Measurements from ENCODE around the gene FNBP1.

FNBP1 gene

GRCh38 chr9:129933185-129934040 is 109.6 kb downstream of the FNBP1 start:
- no peaks in the 10 kb centered on the region for H3K4me1 ChIP-seq (ENCODE audit: low read length)

GRCh38 chr9:129932303-129933151 is 110.5 kb downstream of the FNBP1 start:
- Histone ChIP-seq H4K20me1 (ENCODE audit: insufficient read depth, low read length) (no peaks in the 10 kb centered on the region), H3K4me3 (ENCODE audit: low read length) (no peak overlapping the region), H3K27ac (ENCODE audit: low read length) (no peak overlapping the region), H3K9ac (ENCODE audit: low read length) (no peak overlapping the region), H3F3A (ENCODE audit: insufficient read depth, low read length) (no peaks in the 10 kb centered on the region), H3K79me2 (ENCODE audit: low read length) (no peaks in the 10 kb centered on the region), H3K9me3 (replicated peaks; ENCODE audit: insufficient read depth, low read length) (no peaks in the 10 kb centered on the region), H3K4me2 (ENCODE audit: low read depth, low read length) (no peak overlapping the region), H3K4me1 (ENCODE audit: low read length) (no peaks in the 10 kb centered on the region), H3K27me3 (replicated peaks; ENCODE audit: insufficient read depth, low read length) (no peaks in the 10 kb centered on the region), H2AFZ (ENCODE audit: low read length) (no peak overlapping the region), H3K36me3 (replicated peaks; ENCODE audit: insufficient read depth, low read length) (no peaks in the 10 kb centered on the region), H3K9me2 (replicated peaks; ENCODE audit: insufficient read depth, low read length) (no peaks in the 10 kb centered on the region)
- TF ChIP-seq EZH2 (optimal IDR thresholded peaks at IDR 0.05; ENCODE audit: low read depth, low read length) (no peak), CTCF (IDR thresholded peaks at IDR 0.05; ENCODE audit: low read length) (no peak), EZH2phosphoT487 (IDR thresholded peaks at IDR 0.05; ENCODE audit: low read length) (no peak)
- no peak for DNase-seq

More at GRCh38 chr9:129933185-129934040, 109.6 kb downstream of the FNBP1 start:
- H3K27ac ChIP-seq (ENCODE audit: low read length): no peak overlapping the region
- H4K20me1 ChIP-seq (ENCODE audit: insufficient read depth, low read length): no peaks in the 10 kb centered on the region
- no peaks in the 10 kb centered on the region for H3K9me3 ChIP-seq (replicated peaks; ENCODE audit: insufficient read depth, low read length)
- no peak for DNase-seq
- H3K4me2 ChIP-seq (ENCODE audit: low read depth, low read length): no peak overlapping the region
- TF ChIP-seq EZH2 (optimal IDR thresholded peaks at IDR 0.05; ENCODE audit: low read depth, low read length): no peak
- TF ChIP-seq CTCF (IDR thresholded peaks at IDR 0.05; ENCODE audit: low read length): no peak
- TF ChIP-seq EZH2phosphoT487 (IDR thresholded peaks at IDR 0.05; ENCODE audit: low read length): no peak
- H3K27me3 ChIP-seq (replicated peaks; ENCODE audit: insufficient read depth, low read length): no peaks in the 10 kb centered on the region
- no peaks in the 10 kb centered on the region for H3F3A ChIP-seq (ENCODE audit: insufficient read depth, low read length)
- no peak overlapping the region for H2AFZ ChIP-seq (ENCODE audit: low read length)
- no peaks in the 10 kb centered on the region for H3K79me2 ChIP-seq (ENCODE audit: low read length)
- no peak overlapping the region for H3K4me3 ChIP-seq (ENCODE audit: low read length)
- H3K9ac ChIP-seq (ENCODE audit: low read length): no peak overlapping the region
- H3K36me3 ChIP-seq (replicated peaks; ENCODE audit: insufficient read depth, low read length): no peaks in the 10 kb centered on the region
- no peaks in the 10 kb centered on the region for H3K9me2 ChIP-seq (replicated peaks; ENCODE audit: insufficient read depth, low read length)

- no peaks in the 10 kb centered on the region for H3F3A ChIP-seq (ENCODE audit: insufficient read depth, low read length)
- H3K27me3 ChIP-seq (replicated peaks; ENCODE audit: insufficient read depth, low read length): no peaks in the 10 kb centered on the region
- no peaks in the 10 kb centered on the region for H3K79me2 ChIP-seq (ENCODE audit: low read length)
- H3K36me3 ChIP-seq (replicated peaks; ENCODE audit: insufficient read depth, low read length): no peaks in the 10 kb centered on the region
- H3K4me3 ChIP-seq (ENCODE audit: low read length): no peak overlapping the region
- DNase-seq: no peak
- H3K9me3 ChIP-seq (replicated peaks; ENCODE audit: insufficient read depth, low read length): no peaks in the 10 kb centered on the region
- H3K4me2 ChIP-seq (ENCODE audit: low read depth, low read length): no peak overlapping the region
- H4K20me1 ChIP-seq (ENCODE audit: insufficient read depth, low read length): no peaks in the 10 kb centered on the region
- H3K9me2 ChIP-seq (replicated peaks; ENCODE audit: insufficient read depth, low read length): no peaks in the 10 kb centered on the region
- H3K9ac ChIP-seq (ENCODE audit: low read length): no peak overlapping the region
- no peak overlapping the region for H3K27ac ChIP-seq (ENCODE audit: low read length)
- H2AFZ ChIP-seq (ENCODE audit: low read length): no peak overlapping the region
- TF ChIP-seq EZH2phosphoT487 (IDR thresholded peaks at IDR 0.05; ENCODE audit: low read length): no peak
- no peaks in the 10 kb centered on the region for H3K4me1 ChIP-seq (ENCODE audit: low read length)
Observed at GRCh38 chr9:129930743-129931142, 112.2 kb downstream of the FNBP1 start.
